Measurements from ENCODE around the gene FGF14. TPM values are rescaled to one million over a fixed set of nuclear protein-coding genes. Genes with fewer than 3 reads are reported as not detected.

The FGF14 gene
- total RNA-seq, 3 donors from 2014 or later, result 0.43 to 2.5 (median 0.70) TPM

DNA sequence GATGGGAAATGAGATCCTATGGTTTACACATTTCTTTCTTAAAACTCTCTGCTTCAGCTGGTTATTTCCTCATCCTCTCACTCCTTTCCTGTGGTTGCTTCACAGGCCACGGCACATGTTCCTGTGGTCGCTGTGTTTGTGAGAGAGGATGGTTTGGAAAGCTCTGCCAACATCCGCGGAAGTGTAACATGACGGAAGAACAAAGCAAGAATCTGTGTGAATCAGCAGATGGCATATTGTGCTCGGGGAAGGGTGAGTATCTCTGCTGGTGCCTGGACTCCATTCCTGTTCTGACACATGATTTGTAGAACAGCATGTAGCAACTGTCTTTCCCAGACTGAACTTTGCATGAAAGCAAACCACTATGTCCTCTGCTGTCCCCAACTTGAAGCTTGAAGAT, 695.2 kb downstream of the FGF14 start:
- TF ChIP-seq, protein P1, sequence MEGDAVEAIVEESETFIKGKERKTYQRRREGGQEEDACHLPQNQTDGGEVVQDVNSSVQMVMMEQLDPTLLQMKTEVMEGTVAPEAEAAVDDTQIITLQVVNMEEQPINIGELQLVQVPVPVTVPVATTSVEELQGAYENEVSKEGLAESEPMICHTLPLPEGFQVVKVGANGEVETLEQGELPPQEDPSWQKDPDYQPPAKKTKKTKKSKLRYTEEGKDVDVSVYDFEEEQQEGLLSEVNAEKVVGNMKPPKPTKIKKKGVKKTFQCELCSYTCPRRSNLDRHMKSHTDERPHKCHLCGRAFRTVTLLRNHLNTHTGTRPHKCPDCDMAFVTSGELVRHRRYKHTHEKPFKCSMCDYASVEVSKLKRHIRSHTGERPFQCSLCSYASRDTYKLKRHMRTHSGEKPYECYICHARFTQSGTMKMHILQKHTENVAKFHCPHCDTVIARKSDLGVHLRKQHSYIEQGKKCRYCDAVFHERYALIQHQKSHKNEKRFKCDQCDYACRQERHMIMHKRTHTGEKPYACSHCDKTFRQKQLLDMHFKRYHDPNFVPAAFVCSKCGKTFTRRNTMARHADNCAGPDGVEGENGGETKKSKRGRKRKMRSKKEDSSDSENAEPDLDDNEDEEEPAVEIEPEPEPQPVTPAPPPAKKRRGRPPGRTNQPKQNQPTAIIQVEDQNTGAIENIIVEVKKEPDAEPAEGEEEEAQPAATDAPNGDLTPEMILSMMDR (IDR thresholded peaks at IDR 0.05), result no peak
- intact Hi-C loops (cut with DNase I, micrococcal nuclease), result no loop called here
- ATAC-seq, result no peak
- H3K36me3 ChIP-seq (ENCODE audit: low read depth), result no peaks in the 10 kb centered on the region
- no peak for DNase-seq
- H3K4me3 ChIP-seq, result no peak overlapping the region
- no peaks in the 10 kb centered on the region for H3K9me3 ChIP-seq
- H3K4me1 ChIP-seq (ENCODE audit: low read depth), result no peaks in the 10 kb centered on the region

DNA sequence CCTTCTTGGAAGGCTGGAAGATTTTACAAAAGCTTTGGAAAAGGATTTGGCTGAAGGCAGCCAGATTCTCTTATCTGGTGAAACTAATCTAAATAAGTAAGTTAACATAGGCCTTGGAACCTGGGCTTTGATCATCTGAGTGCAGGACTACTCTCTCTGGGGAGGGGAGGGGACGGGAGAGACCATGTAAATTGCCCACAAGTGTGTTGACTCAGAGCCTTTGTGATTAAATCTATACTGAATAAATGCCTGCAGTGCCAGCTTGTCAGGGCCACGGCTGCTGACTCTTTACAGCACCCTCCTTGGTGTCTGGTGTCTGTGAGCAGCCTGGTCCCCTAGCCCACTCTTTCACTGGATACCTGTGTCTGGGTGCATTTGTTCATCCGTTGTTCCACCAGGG, 698.0 kb downstream of the FGF14 start:
- no peaks in the 10 kb centered on the region for H3K36me3 ChIP-seq (ENCODE audit: low read depth)
- H3K9me3 ChIP-seq, result no peaks in the 10 kb centered on the region
- DNase-seq (no peak), ATAC-seq (no peak)
- TF ChIP-seq, protein P1 (IDR thresholded peaks at IDR 0.05), result no peak
- intact Hi-C loops (cut with DNase I, micrococcal nuclease), result no loop called here
- H3K4me1 ChIP-seq (ENCODE audit: low read depth), result no peaks in the 10 kb centered on the region
- H3K4me3 ChIP-seq, result no peak overlapping the region

DNA sequence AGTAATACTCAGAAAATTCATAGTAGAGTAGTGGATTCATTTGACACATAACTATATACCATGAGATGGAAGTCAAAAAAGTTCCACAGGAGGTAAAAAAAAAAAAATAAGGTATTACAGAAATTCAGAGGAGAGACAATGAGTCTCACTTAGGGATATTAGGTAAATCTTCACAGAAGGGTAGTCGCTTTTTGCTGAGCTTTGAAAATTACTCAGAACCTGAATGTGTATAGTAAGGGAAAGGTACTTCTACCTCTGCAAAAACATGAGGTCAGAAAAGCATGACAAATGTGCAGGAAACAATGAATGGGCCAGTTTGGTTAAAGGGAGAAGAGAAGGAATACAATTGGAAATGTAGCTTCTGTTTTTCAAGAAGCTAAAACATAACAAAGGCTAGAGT, 698.8 kb downstream of the FGF14 start:
- TF ChIP-seq, protein P1 (IDR thresholded peaks at IDR 0.05), result no peak
- intact Hi-C loops (cut with DNase I, micrococcal nuclease), result no loop called here
- Histone ChIP-seq H3K9me3 (no peaks in the 10 kb centered on the region), H3K36me3 (ENCODE audit: low read depth) (no peaks in the 10 kb centered on the region), H3K4me1 (ENCODE audit: low read depth) (no peaks in the 10 kb centered on the region), H3K4me3 (no peak overlapping the region)
- DNase-seq, result no peak
- no peak for ATAC-seq

DNA sequence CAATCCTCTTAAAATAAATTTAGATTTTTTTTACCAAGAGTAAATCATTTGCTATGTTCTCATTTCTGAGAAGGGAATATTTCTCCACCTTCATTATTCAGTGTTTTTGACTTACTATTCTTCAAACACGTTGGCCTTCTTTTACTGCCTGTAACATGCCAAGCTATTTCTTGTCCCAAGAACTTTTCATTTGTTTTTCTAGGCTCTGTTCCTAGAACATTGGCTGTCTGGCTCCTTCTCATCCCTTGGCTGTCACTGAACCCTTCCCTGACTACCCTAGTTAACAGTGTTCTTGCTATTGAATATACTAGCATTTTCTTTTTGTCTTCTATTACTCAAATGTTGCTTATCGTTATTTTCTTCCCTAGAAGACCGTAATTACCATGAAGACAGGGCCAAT, 701.2 kb downstream of the FGF14 start:
- DNase-seq, result no peak
- Histone ChIP-seq H3K9me3 (no peaks in the 10 kb centered on the region), H3K4me3 (no peak overlapping the region), H3K4me1 (ENCODE audit: low read depth) (no peaks in the 10 kb centered on the region), H3K36me3 (ENCODE audit: low read depth) (no peaks in the 10 kb centered on the region)
- TF ChIP-seq, protein P1 (IDR thresholded peaks at IDR 0.05), result no peak
- intact Hi-C loops (cut with DNase I, micrococcal nuclease), result no loop called here
- no peak for ATAC-seq

DNA sequence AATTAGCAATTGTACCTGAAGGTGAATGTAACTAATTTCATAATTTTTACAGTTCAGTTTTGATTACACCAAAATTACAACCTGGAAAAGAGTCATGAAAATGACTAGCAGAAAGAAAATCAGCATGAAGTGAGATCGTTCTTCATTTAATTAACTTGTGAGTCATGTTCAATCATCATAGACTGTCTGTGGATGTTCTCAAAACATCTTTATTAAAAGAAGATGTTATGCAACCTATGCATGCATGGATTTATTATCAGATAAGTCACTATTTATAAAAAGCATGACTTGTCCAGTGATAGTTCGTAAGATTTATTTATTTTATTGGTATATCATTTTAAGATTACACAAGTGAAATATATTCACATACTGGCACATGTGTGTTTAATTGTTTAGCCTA, 703.4 kb downstream of the FGF14 start:
- H3K36me3 ChIP-seq (ENCODE audit: low read depth), result no peaks in the 10 kb centered on the region
- TF ChIP-seq, protein P1 (IDR thresholded peaks at IDR 0.05), result no peak
- ATAC-seq (no peak), DNase-seq (no peak)
- intact Hi-C loops (cut with DNase I, micrococcal nuclease), result no loop called here
- no peaks in the 10 kb centered on the region for H3K4me1 ChIP-seq (ENCODE audit: low read depth)
- H3K4me3 ChIP-seq, result no peak overlapping the region
- H3K9me3 ChIP-seq, result no peaks in the 10 kb centered on the region

DNA sequence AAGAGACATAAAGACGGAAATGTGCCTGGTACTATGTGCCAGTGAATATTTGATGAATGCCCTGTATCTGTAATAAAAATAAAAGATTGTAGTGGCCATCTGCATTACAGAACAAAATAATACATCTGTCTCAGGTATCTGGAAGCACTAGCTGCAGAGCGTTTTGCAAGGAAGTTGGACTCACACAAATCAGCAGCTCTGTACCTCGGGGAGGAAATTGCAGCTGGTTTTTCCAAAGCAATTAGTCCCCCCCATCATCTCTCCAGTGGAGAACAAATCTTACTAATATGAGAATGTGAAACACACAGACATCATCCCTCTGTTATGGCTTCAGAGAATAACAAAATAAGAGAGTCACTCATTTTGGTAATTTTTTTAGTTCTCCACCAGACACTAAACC, 704.1 kb downstream of the FGF14 start:
- no peak overlapping the region for H3K4me3 ChIP-seq
- no peak for ATAC-seq
- no peaks in the 10 kb centered on the region for H3K36me3 ChIP-seq (ENCODE audit: low read depth)
- no peaks in the 10 kb centered on the region for H3K4me1 ChIP-seq (ENCODE audit: low read depth)
- H3K9me3 ChIP-seq, result no peaks in the 10 kb centered on the region
- intact Hi-C loops (cut with DNase I, micrococcal nuclease), result no loop called here
- TF ChIP-seq, protein P1 (IDR thresholded peaks at IDR 0.05), result no peak
- DNase-seq, result no peak
